ENCODE measurements around the gene VPS13D. TPM values are rescaled to one million over a fixed set of nuclear protein-coding genes. Genes with fewer than 3 reads are reported as not detected.

VPS13D gene
- total RNA-seq, 1 experiment from 2014 or later, result 31.6 TPM

GRCh38 chr1:12444329-12444841, 214.6 kb downstream of the VPS13D start:
- Histone ChIP-seq H3K4me1 (ENCODE audit: control insufficient read depth in 1 of 2, insufficient read depth in 2 of 2, low read length in 2 of 2) (peaks cover 6 to 28% of the 10 kb centered on the region in 2 experiments; a peak in 3 of 4 replicates), H3K27ac (ENCODE audit: low read depth, low read length) (no peak overlapping the region), H3K4me3 (replicated peaks in 1 of 2; ENCODE audit: low read depth in 1 of 2, low read length in 2 of 2) (no peak overlapping the region), H3K79me2 (ENCODE audit: insufficient read depth, low read length) (no peaks in the 10 kb centered on the region), H4K20me1 (ENCODE audit: insufficient read depth) (no peaks in the 10 kb centered on the region), H3K36me3 (ENCODE audit: control insufficient read depth in 1 of 2, insufficient read depth in 2 of 2, low read length in 2 of 2) (no peaks in the 10 kb centered on the region), H3K9me3 (ENCODE audit: control insufficient read depth in 1 of 2, insufficient read depth in 1 of 2, low read depth in 1 of 2, low read length in 2 of 2) (no peaks in the 10 kb centered on the region), H3K9ac (ENCODE audit: low read length) (no peak overlapping the region), H3K4me2 (ENCODE audit: low read length) (no peak overlapping the region), H2AFZ (ENCODE audit: low read depth, low read length, poor library complexity, severe bottlenecking) (no peak overlapping the region), H3K9me2 (ENCODE audit: insufficient read depth) (0 out of 2 replicates have a peak, but pooled peaks cover 3% of the 10 kb centered on the region), H3K27me3 (ENCODE audit: insufficient read depth, low read length) (no peaks in the 10 kb centered on the region)
- ChIA-PET POLR2A (no interaction called here), RAD21 (ENCODE audit: low non-redundant PET in 1 of 2, low total read pairs in 2 of 2, uncharacterized antibody in 2 of 2, unreplicated experiment in 2 of 2) (no interaction called here), CTCF (no interaction called here)
- no TSS peak for BruUV-seq (replicated peaks)
- no peak for DNase-seq (ENCODE audit: low read depth, low spot score)
- intact Hi-C loops (cut with micrococcal nuclease), result no loop called here
- TF ChIP-seq JUND (IDR thresholded peaks at IDR 0.05) (no peak), REST (IDR thresholded peaks at IDR 0.05; ENCODE audit: low read depth) (no peak), ZNF274 (IDR thresholded peaks at IDR 0.05; ENCODE audit: low read depth, low read length) (no peak), ELF1 (IDR thresholded peaks at IDR 0.05; ENCODE audit: borderline replicate concordance, low read depth) (no peak), CBX3 (IDR thresholded peaks at IDR 0.05; ENCODE audit: low read depth) (no peak), SP1 (IDR thresholded peaks at IDR 0.05; ENCODE audit: low read depth) (no peak), SIN3A (IDR thresholded peaks at IDR 0.05; ENCODE audit: low read depth) (no peak), EZH2phosphoT487 (IDR thresholded peaks at IDR 0.05; ENCODE audit: borderline replicate concordance) (no peak), SRF (IDR thresholded peaks at IDR 0.05; ENCODE audit: low read depth) (no peak), ATF3 (IDR thresholded peaks at IDR 0.05) (no peak), CEBPB (IDR thresholded peaks at IDR 0.05; ENCODE audit: low read depth) (no peak), RAD21 (IDR thresholded peaks at IDR 0.05; ENCODE audit: low read depth) (no peak), CTCF (IDR thresholded peaks at IDR 0.05 in 2 of 3, conservative IDR thresholded peaks at IDR 0.05 in 1 of 3; ENCODE audit: borderline replicate concordance in 1 of 3, insufficient read depth in 1 of 3, low read depth in 2 of 3, low read length in 2 of 3) (no peak), FOSL1 (IDR thresholded peaks at IDR 0.05; ENCODE audit: low read depth) (no peak), EGR1 (IDR thresholded peaks at IDR 0.05; ENCODE audit: low read depth) (no peak), POLR2AphosphoS5 (IDR thresholded peaks at IDR 0.05; ENCODE audit: low read depth, low read length) (no peak), TCF7L2 (IDR thresholded peaks at IDR 0.05; ENCODE audit: borderline replicate concordance, extremely low read depth, insufficient read depth, insufficient read length) (no peak), EZH2 (IDR thresholded peaks at IDR 0.05) (no peak), MAX (IDR thresholded peaks at IDR 0.05) (no peak), ZBTB33 (IDR thresholded peaks at IDR 0.05; ENCODE audit: extremely low read depth, insufficient replicate concordance, low read length) (no peak)
- ATAC-seq, result no peak

All from HCT116 (cell line).